Medulla oblongata (tissue), 1 donor: ENCODE measurements around the gene SERBP1.

ENCODE experiments used
- DNase-seq: peaks from one replicate; pipeline ENCODE4 v3.0.0-alpha.2; 2015; ENCODE audit errors: extremely low spot score

Gene SERBP1

GRCh38 chr1:67367370-67368045 lies 62.7 kb downstream of the SERBP1 start:
- DNase-seq: no peak

DNA sequence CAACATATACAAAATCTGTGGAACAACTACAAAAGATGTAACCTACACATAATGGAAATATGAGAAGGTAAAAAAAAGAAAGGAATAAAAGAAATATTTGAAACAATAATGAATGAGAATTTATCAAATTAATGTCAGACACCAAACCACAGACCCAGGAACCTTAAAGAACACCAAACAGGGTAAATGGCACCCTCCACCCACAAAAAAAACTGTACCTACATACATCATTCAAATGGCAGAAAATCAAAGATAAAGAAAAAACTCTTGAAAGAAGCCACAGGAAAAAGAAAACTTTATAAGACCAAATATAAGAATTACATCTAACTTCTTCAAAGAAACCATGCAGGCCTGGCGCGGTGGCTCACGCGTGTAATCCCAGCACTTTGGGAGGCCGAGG lies 68.6 kb downstream of the SERBP1 start:
- DNase-seq: no peak

GRCh38 chr1:67359592-67359991 lies 70.6 kb downstream of the SERBP1 start:
- no peak for DNase-seq
